ENCODE data around the gene KLHL13. TPM values are rescaled to one million over a fixed set of nuclear protein-coding genes. Genes with fewer than 3 reads are reported as not detected.

The KLHL13 gene
- total RNA-seq, 1 donor from 2014 or later: 7.0 TPM

GRCh38 chrX:118047446-118048186, 69.0 kb downstream of the KLHL13 start:
- no peak overlapping the region for H3K4me3 ChIP-seq
- no peak for TF ChIP-seq CTCF (IDR thresholded peaks at IDR 0.05)
- H3K4me1 ChIP-seq: no peaks in the 10 kb centered on the region
- H3K27me3 ChIP-seq: no peaks in the 10 kb centered on the region
- intact Hi-C loops (cut with DNase I): no loop called here
- no peaks in the 10 kb centered on the region for H3K36me3 ChIP-seq
- H3K9me3 ChIP-seq: peaks cover 0 to 12% of the 10 kb centered on the region in 2 donors
- DNase-seq (ENCODE audit: low spot score in 2 of 2): no peak
- no peak overlapping the region for H3K27ac ChIP-seq

GRCh38 chrX:118039591-118039990, 77.0 kb downstream of the KLHL13 start:
- intact Hi-C loops (cut with DNase I): no loop called here
- DNase-seq (ENCODE audit: low spot score in 2 of 2): no peak
- no peaks in the 10 kb centered on the region for H3K36me3 ChIP-seq
- no peak overlapping the region for H3K4me3 ChIP-seq
- H3K9me3 ChIP-seq: peaks cover 0 to 9% of the 10 kb centered on the region in 2 donors
- H3K27me3 ChIP-seq: no peaks in the 10 kb centered on the region
- TF ChIP-seq CTCF (IDR thresholded peaks at IDR 0.05): no peak
- no peaks in the 10 kb centered on the region for H3K4me1 ChIP-seq
- no peak overlapping the region for H3K27ac ChIP-seq

- Histone ChIP-seq H3K27ac (no peak overlapping the region), H3K4me3 (no peak overlapping the region), H3K9me3 (peaks cover 0 to 3% of the 10 kb centered on the region in 2 donors), H3K36me3 (no peaks in the 10 kb centered on the region), H3K27me3 (no peaks in the 10 kb centered on the region), H3K4me1 (no peaks in the 10 kb centered on the region)
- intact Hi-C loops (cut with DNase I): no loop called here
- no peak for DNase-seq (ENCODE audit: low spot score in 2 of 2)
- no peak for TF ChIP-seq CTCF (IDR thresholded peaks at IDR 0.05)
Observed at GRCh38 chrX:118038614-118039365, 77.8 kb downstream of the KLHL13 start.

- H3K4me1 ChIP-seq: no peaks in the 10 kb centered on the region
- no peak overlapping the region for H3K27ac ChIP-seq
- no peaks in the 10 kb centered on the region for H3K27me3 ChIP-seq
- no peak for TF ChIP-seq CTCF (IDR thresholded peaks at IDR 0.05)
- DNase-seq (ENCODE audit: low spot score in 2 of 2): no peak
- intact Hi-C loops (cut with DNase I): no loop called here
- H3K4me3 ChIP-seq: no peak overlapping the region
- no peaks in the 10 kb centered on the region for H3K36me3 ChIP-seq
- no peaks in the 10 kb centered on the region for H3K9me3 ChIP-seq
Observed at GRCh38 chrX:118026631-118027030, 90.0 kb downstream of the KLHL13 start.

GRCh38 chrX:118025226-118025625, 91.4 kb downstream of the KLHL13 start:
- no peak for TF ChIP-seq CTCF (IDR thresholded peaks at IDR 0.05)
- no peaks in the 10 kb centered on the region for H3K9me3 ChIP-seq
- no peaks in the 10 kb centered on the region for H3K27me3 ChIP-seq
- H3K27ac ChIP-seq: no peak overlapping the region
- no peaks in the 10 kb centered on the region for H3K4me1 ChIP-seq
- intact Hi-C loops (cut with DNase I): no loop called here
- no peak overlapping the region for H3K4me3 ChIP-seq
- no peak for DNase-seq (ENCODE audit: low spot score in 2 of 2)
- no peaks in the 10 kb centered on the region for H3K36me3 ChIP-seq

Measured in ascending aorta (tissue), 2 donors.